NB4 (cell line): ENCODE data around the gene PRRT1B.

Experiments used
- MYC ChIP-seq: IDR thresholded peaks from 2 replicates; pipeline ENCODE4 v1.6.1; 2011; ENCODE audit warnings: low read depth, low read length
- POLR2A ChIP-seq: IDR thresholded peaks from 2 replicates; pipeline ENCODE4 v1.6.1; 2011; ENCODE audit warnings: mild to moderate bottlenecking; ENCODE audit not compliant: insufficient read length; ENCODE audit errors: extremely low read depth
- TF ChIP-seq, protein P1 (sequence below): IDR thresholded peaks from one replicate; pipeline ENCODE4 v1.5.1; 2012; ENCODE audit warnings: low read depth, low read length

- TF ChIP-seq, protein P1, sequence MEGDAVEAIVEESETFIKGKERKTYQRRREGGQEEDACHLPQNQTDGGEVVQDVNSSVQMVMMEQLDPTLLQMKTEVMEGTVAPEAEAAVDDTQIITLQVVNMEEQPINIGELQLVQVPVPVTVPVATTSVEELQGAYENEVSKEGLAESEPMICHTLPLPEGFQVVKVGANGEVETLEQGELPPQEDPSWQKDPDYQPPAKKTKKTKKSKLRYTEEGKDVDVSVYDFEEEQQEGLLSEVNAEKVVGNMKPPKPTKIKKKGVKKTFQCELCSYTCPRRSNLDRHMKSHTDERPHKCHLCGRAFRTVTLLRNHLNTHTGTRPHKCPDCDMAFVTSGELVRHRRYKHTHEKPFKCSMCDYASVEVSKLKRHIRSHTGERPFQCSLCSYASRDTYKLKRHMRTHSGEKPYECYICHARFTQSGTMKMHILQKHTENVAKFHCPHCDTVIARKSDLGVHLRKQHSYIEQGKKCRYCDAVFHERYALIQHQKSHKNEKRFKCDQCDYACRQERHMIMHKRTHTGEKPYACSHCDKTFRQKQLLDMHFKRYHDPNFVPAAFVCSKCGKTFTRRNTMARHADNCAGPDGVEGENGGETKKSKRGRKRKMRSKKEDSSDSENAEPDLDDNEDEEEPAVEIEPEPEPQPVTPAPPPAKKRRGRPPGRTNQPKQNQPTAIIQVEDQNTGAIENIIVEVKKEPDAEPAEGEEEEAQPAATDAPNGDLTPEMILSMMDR, result no peak
- no peak for TF ChIP-seq POLR2A
- TF ChIP-seq MYC, result no peak
Observed at GRCh38 chr9:131495785-131496184, 49.5 kb upstream of the PRRT1B start.
